Measurements from ENCODE around the gene PAFAH1B1.

PAFAH1B1 gene

DNA sequence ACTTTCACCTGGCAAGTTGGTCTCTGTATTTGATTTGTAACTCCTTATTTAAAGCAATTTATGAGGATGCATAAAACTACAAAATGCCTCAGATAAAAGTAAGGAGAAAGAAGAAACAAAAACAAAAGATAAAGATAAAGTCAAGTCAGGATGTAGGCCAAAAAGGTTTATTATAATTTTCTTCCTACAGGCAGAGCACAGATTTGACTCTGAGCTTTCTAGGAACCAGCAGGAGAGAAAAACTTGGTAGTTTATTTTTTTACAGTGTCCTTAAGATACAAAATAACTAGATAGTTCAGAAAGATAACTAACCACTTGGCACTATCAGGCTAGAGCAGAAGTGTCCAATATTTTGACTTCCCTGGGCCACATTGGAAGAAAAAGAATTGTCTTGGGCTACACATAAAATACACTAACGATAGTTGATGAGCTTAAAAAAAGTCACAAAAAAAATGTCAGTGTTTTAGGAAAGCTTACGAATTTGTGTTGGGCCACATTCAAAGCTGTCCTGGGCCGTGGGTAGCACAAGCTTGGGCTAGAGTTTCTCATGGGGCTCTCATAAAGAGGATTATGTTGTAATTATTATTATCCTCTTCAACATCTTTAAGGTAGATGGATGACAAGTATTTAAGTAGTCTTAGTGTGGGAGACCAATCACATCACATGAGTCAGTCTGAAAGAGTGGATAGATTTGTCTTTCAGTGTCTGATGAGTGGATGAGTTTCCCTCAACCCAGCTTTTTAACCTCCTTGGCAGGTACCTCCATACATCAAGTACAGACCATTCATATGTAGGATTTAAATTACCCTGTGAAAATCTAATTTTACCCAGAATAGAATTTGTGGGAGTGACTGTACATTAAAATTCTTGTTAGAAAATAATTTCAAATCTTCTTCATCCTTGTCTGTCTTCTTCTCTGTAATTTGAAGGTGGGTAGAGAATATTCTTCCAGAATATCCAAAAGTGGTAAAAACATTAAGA, 17.0 kb downstream of the PAFAH1B1 start:
- no peak for DNase-seq (ENCODE audit: low read depth in 1 of 2, low spot score in 1 of 2)
- no peaks in the 10 kb centered on the region for H3K27me3 ChIP-seq (ENCODE audit: insufficient read depth, poor library complexity, severe bottlenecking)
- TF ChIP-seq SPI1 (IDR thresholded peaks at IDR 0.05; ENCODE audit: borderline replicate concordance, low read depth) (no peak), POLR2AphosphoS5 (IDR thresholded peaks at IDR 0.05; ENCODE audit: low read depth) (no peak), CTCF (IDR thresholded peaks at IDR 0.05; ENCODE audit: insufficient read depth, low read length) (no peak), REST (IDR thresholded peaks at IDR 0.05; ENCODE audit: insufficient replicate concordance, low read depth) (no peak)
- no peak overlapping the region for H3K27ac ChIP-seq (replicated peaks)
- no peak overlapping the region for H3K4me3 ChIP-seq (replicated peaks; ENCODE audit: insufficient read depth, low read length)

DNA sequence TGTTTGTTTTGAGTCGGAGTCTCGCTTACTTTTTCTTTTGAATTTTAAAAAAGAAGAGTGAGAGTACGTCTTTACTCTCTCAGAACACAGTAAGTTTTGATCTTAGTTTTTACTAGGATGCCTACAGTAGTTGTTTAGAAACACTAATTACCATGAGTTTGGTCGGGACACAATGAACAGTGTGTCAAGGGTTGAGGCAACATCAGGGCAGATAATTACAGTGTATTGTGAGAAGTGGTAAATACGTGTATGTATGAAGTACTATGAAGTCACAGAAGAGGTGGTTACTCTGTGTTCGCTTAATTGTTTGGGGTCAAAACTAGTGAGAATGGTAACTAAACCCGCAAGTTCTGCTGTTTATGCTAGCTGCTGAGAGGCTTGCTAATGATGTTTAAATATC, 18.2 kb downstream of the PAFAH1B1 start:
- Histone ChIP-seq H3K27me3 (ENCODE audit: insufficient read depth, poor library complexity, severe bottlenecking) (no peaks in the 10 kb centered on the region), H3K4me3 (replicated peaks; ENCODE audit: insufficient read depth, low read length) (no peak overlapping the region), H3K27ac (replicated peaks) (no peak overlapping the region)
- TF ChIP-seq POLR2AphosphoS5 (IDR thresholded peaks at IDR 0.05; ENCODE audit: low read depth) (no peak), CTCF (IDR thresholded peaks at IDR 0.05; ENCODE audit: insufficient read depth, low read length) (no peak), GABPA (IDR thresholded peaks at IDR 0.05; ENCODE audit: low read depth) (no peak), REST (IDR thresholded peaks at IDR 0.05; ENCODE audit: insufficient replicate concordance, low read depth) (no peak), SPI1 (IDR thresholded peaks at IDR 0.05; ENCODE audit: borderline replicate concordance, low read depth) (no peak)
- DNase-seq (ENCODE audit: low read depth in 1 of 2, low spot score in 1 of 2): no peak

DNA sequence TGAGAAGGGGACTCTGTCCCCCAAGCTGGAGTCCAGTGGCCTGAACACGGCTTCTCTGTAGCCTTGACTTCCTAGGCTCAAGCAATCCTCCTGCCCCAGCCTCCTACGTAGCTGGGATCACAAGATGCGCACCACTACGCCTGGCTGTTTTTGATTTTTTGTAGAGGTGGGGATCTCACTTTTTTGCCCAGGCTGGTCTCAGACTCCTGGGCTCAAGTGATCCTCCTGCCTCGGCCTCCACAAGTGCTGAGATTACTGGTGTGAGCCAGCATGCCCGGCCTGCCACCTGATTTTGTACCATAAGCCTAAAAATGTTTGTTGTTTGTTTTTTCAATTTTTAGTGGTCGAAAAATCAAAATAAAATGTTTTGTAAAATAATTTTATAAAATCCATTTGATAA, 19.2 kb downstream of the PAFAH1B1 start:
- no peaks in the 10 kb centered on the region for H3K27me3 ChIP-seq (ENCODE audit: insufficient read depth, poor library complexity, severe bottlenecking)
- DNase-seq (ENCODE audit: low read depth in 1 of 2, low spot score in 1 of 2): no peak
- no peak overlapping the region for H3K27ac ChIP-seq (replicated peaks)
- no peak for TF ChIP-seq GABPA (IDR thresholded peaks at IDR 0.05; ENCODE audit: low read depth)
- no peak for TF ChIP-seq POLR2AphosphoS5 (IDR thresholded peaks at IDR 0.05; ENCODE audit: low read depth)
- no peak for TF ChIP-seq SPI1 (IDR thresholded peaks at IDR 0.05; ENCODE audit: borderline replicate concordance, low read depth)
- no peak for TF ChIP-seq REST (IDR thresholded peaks at IDR 0.05; ENCODE audit: insufficient replicate concordance, low read depth)
- no peak for TF ChIP-seq CTCF (IDR thresholded peaks at IDR 0.05; ENCODE audit: insufficient read depth, low read length)
- H3K4me3 ChIP-seq (replicated peaks; ENCODE audit: insufficient read depth, low read length): no peak overlapping the region
